SU-DHL-6 (cell line): ENCODE measurements around the gene CTRB1.
"Not testable (repeated sequence)": the region's sequence is repeated elsewhere in the genome, so short reads cannot be mapped to it uniquely, and the experiment has no call there.

Experiments used
- H2AFZ ChIP-seq: fragments of 200-600 bp; sonication (generic); 2 replicates; pipeline ENCODE4 v1.6.1; 2014; ENCODE audit warnings: low read depth, mild to moderate bottlenecking, moderate library complexity, mixed read lengths, antibody characterized with exemption, low read length; ENCODE audit not compliant: severe bottlenecking
- H3F3A ChIP-seq: fragments of 200-600 bp; shearing (Covaris generic); 2 replicates; pipeline ENCODE4 v1.6.0; 2016; ENCODE audit warnings: antibody characterized with exemption, mild to moderate bottlenecking; ENCODE audit not compliant: insufficient read depth
- H3K27ac ChIP-seq: fragments of 200-600 bp; sonication (generic); 2 replicates; pipeline ENCODE4 v1.5.1; 2016; ENCODE audit warnings: low read depth, mild to moderate bottlenecking, low read length, moderate library complexity, mixed read lengths
- H3K27me3 ChIP-seq: fragments of 200-600 bp; sonication (generic), shearing (Covaris generic); 2 replicates; pipeline ENCODE4 v1.6.0; 2014; ENCODE audit warnings: mild to moderate bottlenecking, low read length
- H3K36me3 ChIP-seq: fragments of 200-600 bp; sonication (generic); 2 replicates; pipeline ENCODE4 v1.6.1; 2014; ENCODE audit warnings: mild to moderate bottlenecking, low read length, mixed read lengths
- H3K4me2 ChIP-seq: fragments of 300-600, 200-600 bp; shearing (Covaris generic), sonication (generic); 2 replicates; pipeline ENCODE4 v1.6.0; 2014; ENCODE audit warnings: low read length, low read depth, mild to moderate bottlenecking; ENCODE audit not compliant: poor library complexity, severe bottlenecking
- H3K4me3 ChIP-seq: fragments of 200-600 bp; sonication (generic); 2 replicates; pipeline ENCODE4 v1.5.1; 2014; ENCODE audit warnings: antibody characterized with exemption, low read length, mild to moderate bottlenecking, mixed read lengths; ENCODE audit not compliant: insufficient read depth, poor library complexity, severe bottlenecking
- H3K79me2 ChIP-seq: fragments of 200-600 bp; sonication (generic); 2 replicates; pipeline ENCODE4 v1.6.1; 2014; ENCODE audit warnings: mild to moderate bottlenecking, low read length, moderate library complexity; ENCODE audit not compliant: insufficient read depth
- H3K9ac ChIP-seq: fragments of 200-600 bp; sonication (generic); 2 replicates; pipeline ENCODE4 v1.7.0; 2014; ENCODE audit warnings: mild to moderate bottlenecking, low read length
- H3K9me2 ChIP-seq: fragments of 200-600 bp; sonication (generic); replicated peaks from 2 replicates; pipeline ENCODE4 v1.6.1; 2014; ENCODE audit warnings: low read length; ENCODE audit not compliant: insufficient read depth
- H3K9me3 ChIP-seq: fragments of 200-600 bp; sonication (generic); 2 replicates; pipeline ENCODE4 v1.6.1; 2014; ENCODE audit warnings: low read length, mixed read lengths; ENCODE audit not compliant: insufficient read depth
- H4K20me1 ChIP-seq: fragments of 200-600 bp; sonication (generic); 2 replicates; pipeline ENCODE4 v1.6.1; 2014; ENCODE audit warnings: low read depth, mild to moderate bottlenecking, antibody characterized with exemption, low read length, moderate library complexity, mixed read lengths
- EZH2phosphoT487 ChIP-seq: fragments of 200-600 bp; sonication (generic), shearing (Covaris generic); conservative IDR thresholded peaks from 2 replicates; pipeline ENCODE4 v1.6.1; 2018; ENCODE audit warnings: mild to moderate bottlenecking, antibody characterized with exemption, low read length, moderate library complexity, mixed read lengths
- TF ChIP-seq, protein P1 (sequence below): fragments of 200-600 bp; sonication (generic); IDR thresholded peaks from one replicate; pipeline ENCODE4 v1.5.1; 2017; ENCODE audit warnings: antibody characterized with exemption, mild to moderate bottlenecking, low read length, moderate library complexity; ENCODE audit not compliant: insufficient read depth, poor library complexity, severe bottlenecking

Gene CTRB1

DNA sequence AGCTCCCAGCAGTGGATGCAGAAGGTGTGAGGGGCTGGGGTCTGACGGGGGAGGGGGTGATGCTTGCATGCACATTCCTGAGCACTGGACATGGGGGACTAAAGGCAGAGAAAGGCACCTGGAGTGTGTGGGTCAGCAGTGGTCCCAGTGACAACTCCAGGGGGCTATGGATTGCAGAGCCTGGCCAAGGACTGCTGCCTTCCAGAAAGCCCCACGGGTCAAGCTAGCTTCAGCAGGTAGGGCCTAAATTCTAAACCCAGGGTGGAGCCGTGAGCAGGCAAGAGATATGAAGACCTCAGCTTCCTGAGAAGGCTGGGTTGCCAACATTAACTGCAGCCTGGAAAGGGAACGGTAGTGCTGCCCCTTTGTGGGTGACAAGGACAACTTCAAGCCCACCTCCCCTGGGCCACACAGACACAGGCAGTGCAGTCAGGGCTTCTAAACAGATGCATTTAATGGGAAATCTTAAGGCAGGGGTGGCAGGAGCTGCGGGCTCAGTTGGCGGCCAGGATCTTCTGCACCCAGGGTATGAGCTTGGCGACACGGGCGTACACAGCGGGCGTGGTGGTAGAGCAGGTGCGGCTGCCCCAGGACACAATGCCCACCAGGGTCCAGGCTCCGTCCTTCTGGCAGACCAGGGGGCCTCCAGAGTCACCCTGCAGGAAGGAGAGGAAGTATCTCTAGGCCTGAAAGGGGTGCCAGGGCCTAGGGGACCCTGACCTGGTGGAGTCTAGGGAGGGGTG, 14.9 kb upstream of the CTRB1 start:
- no peaks in the 10 kb centered on the region for H3K79me2 ChIP-seq
- H3K27me3 ChIP-seq: no peaks in the 10 kb centered on the region
- no peak overlapping the region for H3K4me2 ChIP-seq
- no peaks in the 10 kb centered on the region for H4K20me1 ChIP-seq
- no peaks in the 10 kb centered on the region for H3K9me3 ChIP-seq
- no peak overlapping the region for H3K4me3 ChIP-seq
- TF ChIP-seq, protein P1, sequence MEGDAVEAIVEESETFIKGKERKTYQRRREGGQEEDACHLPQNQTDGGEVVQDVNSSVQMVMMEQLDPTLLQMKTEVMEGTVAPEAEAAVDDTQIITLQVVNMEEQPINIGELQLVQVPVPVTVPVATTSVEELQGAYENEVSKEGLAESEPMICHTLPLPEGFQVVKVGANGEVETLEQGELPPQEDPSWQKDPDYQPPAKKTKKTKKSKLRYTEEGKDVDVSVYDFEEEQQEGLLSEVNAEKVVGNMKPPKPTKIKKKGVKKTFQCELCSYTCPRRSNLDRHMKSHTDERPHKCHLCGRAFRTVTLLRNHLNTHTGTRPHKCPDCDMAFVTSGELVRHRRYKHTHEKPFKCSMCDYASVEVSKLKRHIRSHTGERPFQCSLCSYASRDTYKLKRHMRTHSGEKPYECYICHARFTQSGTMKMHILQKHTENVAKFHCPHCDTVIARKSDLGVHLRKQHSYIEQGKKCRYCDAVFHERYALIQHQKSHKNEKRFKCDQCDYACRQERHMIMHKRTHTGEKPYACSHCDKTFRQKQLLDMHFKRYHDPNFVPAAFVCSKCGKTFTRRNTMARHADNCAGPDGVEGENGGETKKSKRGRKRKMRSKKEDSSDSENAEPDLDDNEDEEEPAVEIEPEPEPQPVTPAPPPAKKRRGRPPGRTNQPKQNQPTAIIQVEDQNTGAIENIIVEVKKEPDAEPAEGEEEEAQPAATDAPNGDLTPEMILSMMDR: no peak
- no peak for TF ChIP-seq EZH2phosphoT487
- H3F3A ChIP-seq: no peaks in the 10 kb centered on the region
- no peak overlapping the region for H2AFZ ChIP-seq
- H3K36me3 ChIP-seq: no peaks in the 10 kb centered on the region
- no peaks in the 10 kb centered on the region for H3K9me2 ChIP-seq
- no peak overlapping the region for H3K9ac ChIP-seq
- no peak overlapping the region for H3K27ac ChIP-seq

DNA sequence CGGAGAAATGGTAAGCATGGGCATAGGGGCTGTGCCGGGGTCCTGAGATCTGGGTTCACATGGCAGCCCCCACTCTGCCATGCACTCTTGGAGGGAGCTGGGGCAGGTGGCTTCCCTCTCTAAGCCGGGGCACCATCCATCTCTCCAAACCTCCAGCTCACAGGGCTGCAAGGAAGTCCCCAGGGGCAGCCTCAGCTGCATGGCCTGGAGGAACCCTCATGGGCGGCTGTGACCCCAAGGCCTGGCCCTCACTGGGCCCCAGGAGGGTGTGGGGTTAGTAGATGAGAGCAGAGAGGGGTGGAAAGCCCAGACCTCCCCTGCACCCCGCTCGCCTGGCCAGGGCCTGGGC, 14.4 kb upstream of the CTRB1 start:
- no peaks in the 10 kb centered on the region for H4K20me1 ChIP-seq
- no peaks in the 10 kb centered on the region for H3K27me3 ChIP-seq
- H3K36me3 ChIP-seq: no peaks in the 10 kb centered on the region
- H2AFZ ChIP-seq: no peak overlapping the region
- no peak overlapping the region for H3K4me2 ChIP-seq
- H3K9ac ChIP-seq: no peak overlapping the region
- H3K79me2 ChIP-seq: no peaks in the 10 kb centered on the region
- no peaks in the 10 kb centered on the region for H3K9me3 ChIP-seq
- H3K4me3 ChIP-seq: no peak overlapping the region
- H3F3A ChIP-seq: no peaks in the 10 kb centered on the region
- TF ChIP-seq, protein P1: no peak
- TF ChIP-seq EZH2phosphoT487: no peak
- H3K27ac ChIP-seq: no peak overlapping the region
- no peaks in the 10 kb centered on the region for H3K9me2 ChIP-seq

DNA sequence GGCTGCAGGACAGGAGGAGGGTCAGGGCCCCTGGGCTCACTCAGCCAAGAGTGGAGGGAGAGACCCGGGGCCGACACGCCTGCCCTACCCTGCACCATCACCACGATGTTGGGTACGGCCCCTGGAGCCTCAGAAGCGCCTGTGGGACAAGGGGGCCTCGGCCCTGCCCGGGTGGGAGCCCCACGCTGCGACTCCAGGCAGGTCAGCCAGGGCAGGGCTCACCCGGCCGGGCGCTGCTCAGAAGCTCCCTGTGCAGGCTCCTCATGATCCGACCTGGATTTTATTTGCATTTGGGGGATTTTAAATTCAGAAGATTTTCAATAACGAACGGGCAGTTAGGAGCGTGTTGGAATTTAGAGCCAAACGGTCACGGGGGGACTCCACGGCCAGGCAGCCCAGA, 13.9 kb upstream of the CTRB1 start:
- H3K79me2 ChIP-seq, H3K9me2 ChIP-seq, H3K4me3 ChIP-seq, H3K36me3 ChIP-seq, H2AFZ ChIP-seq, H3K27me3 ChIP-seq, H3F3A ChIP-seq, H3K9ac ChIP-seq, H3K27ac ChIP-seq, H4K20me1 ChIP-seq, H3K9me3 ChIP-seq, H3K4me2 ChIP-seq: not testable (repeated sequence)

DNA sequence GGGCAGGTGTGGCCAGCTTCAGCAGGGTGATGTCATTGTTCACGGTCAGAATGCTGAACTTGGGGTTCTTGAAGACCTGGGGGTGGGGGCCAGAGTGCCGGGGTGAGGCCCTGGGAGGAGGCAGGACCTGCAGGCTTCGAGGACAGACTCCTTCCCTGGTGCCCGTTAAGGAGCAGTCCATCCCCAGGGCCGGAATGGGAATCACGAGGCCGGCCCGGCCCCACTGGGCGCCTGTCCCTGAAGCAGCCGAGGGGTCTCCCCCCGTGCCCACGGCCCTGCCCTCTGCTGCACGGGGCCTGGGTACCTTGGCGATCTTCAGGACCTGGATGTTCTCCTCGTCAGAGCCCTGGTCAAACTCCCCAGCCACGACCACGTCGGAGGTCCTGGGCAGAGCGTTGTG, 13.3 kb upstream of the CTRB1 start:
- H3K9me2 ChIP-seq, H3F3A ChIP-seq, H2AFZ ChIP-seq, H3K79me2 ChIP-seq, H3K4me2 ChIP-seq, H3K9ac ChIP-seq, H3K27ac ChIP-seq, H3K27me3 ChIP-seq, H3K9me3 ChIP-seq, H4K20me1 ChIP-seq, H3K4me3 ChIP-seq, H3K36me3 ChIP-seq: not testable (repeated sequence)

DNA sequence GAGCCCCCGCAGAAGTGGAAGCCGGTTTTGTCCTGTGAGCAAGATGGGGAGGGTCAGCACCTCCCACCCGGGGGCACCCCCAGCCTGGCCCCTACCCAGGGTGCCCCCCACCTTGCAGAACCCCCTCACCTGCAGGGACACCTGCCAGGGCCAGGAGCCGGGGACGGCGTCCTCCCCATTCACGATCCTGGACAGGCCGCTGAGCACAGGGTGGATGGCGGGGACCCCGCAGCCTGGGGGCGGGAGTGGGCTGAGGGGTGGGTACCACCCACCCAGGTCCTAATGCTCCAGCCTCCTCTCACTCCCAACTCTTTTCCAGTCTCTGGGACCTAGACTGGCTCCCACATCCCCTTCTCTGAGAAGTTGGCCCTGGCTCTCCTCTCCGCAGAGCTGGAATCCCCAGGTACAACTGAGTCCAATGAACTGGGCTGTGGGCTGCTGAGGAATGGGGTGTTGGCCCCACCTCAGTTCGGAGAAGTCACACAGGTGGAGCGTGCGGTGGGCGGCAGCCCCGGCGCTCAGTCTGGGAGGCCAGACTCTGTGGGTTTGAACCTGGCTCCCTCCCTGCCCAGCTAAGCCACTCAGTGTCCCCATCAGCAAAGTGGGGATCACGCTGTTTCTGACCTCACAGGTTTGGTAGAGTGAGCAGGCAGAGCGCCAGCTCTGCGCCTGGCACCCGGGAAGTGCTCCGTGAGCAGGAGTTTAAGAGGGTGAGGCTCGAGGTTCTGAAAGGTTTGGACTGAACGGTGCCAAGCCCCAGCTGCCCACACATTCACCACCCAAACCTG, 12.6 kb upstream of the CTRB1 start:
- H3K4me2 ChIP-seq, H3K9ac ChIP-seq, H3K9me3 ChIP-seq, H2AFZ ChIP-seq, H3K9me2 ChIP-seq, H3K4me3 ChIP-seq, H4K20me1 ChIP-seq, H3K27ac ChIP-seq, H3K36me3 ChIP-seq, H3F3A ChIP-seq, H3K79me2 ChIP-seq, H3K27me3 ChIP-seq: not testable (repeated sequence)
